GM10266 (cell line): ENCODE results near the gene ITPK1.
A peak's percentile ranks its signal among the peaks of the same experiment; 100 is the strongest.

Experiments
- DNase-seq: peaks from one replicate; pipeline ENCODE4 v3.0.0; 2012; ENCODE audit errors: extremely low spot score
- TF ChIP-seq, protein P1 (sequence below): IDR thresholded peaks from 2 replicates; pipeline ENCODE4 v1.5.1; 2012; ENCODE audit warnings: mild to moderate bottlenecking, low read depth; ENCODE audit not compliant: control insufficient read depth, insufficient read depth; ENCODE audit errors: missing control alignments

Gene ITPK1

GRCh38 chr14:92956961-92957360 is 158.8 kb downstream of the ITPK1 start:
- TF ChIP-seq, protein P1, sequence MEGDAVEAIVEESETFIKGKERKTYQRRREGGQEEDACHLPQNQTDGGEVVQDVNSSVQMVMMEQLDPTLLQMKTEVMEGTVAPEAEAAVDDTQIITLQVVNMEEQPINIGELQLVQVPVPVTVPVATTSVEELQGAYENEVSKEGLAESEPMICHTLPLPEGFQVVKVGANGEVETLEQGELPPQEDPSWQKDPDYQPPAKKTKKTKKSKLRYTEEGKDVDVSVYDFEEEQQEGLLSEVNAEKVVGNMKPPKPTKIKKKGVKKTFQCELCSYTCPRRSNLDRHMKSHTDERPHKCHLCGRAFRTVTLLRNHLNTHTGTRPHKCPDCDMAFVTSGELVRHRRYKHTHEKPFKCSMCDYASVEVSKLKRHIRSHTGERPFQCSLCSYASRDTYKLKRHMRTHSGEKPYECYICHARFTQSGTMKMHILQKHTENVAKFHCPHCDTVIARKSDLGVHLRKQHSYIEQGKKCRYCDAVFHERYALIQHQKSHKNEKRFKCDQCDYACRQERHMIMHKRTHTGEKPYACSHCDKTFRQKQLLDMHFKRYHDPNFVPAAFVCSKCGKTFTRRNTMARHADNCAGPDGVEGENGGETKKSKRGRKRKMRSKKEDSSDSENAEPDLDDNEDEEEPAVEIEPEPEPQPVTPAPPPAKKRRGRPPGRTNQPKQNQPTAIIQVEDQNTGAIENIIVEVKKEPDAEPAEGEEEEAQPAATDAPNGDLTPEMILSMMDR, result no peak
- no peak for DNase-seq

GRCh38 chr14:92955381-92955780 is 160.3 kb downstream of the ITPK1 start:
- no peak for DNase-seq
- TF ChIP-seq, protein P1, result no peak

DNA sequence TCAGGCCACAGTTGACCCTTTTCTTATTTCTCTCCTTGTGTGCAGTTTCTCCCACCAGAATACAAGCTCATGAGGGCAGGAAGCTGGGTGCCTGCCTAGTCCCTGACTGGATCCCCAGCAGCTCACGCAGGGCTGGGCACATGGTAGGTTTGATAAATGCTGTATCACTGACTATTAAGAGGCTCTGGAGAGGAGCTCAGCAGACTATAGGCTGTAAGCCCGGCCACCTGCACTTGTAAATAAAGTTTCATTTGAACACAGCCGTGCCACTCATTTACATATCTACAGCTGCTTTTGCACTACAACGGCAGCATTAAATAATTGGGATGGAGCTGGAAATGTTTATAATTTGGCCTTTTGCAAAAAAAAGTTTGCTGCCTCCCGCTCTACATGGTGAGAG is 160.8 kb downstream of the ITPK1 start:
- TF ChIP-seq, protein P1, result no peak
- no peak for DNase-seq

GRCh38 chr14:92953526-92953925 is 162.2 kb downstream of the ITPK1 start:
- TF ChIP-seq, protein P1, result no peak
- no peak for DNase-seq

DNA sequence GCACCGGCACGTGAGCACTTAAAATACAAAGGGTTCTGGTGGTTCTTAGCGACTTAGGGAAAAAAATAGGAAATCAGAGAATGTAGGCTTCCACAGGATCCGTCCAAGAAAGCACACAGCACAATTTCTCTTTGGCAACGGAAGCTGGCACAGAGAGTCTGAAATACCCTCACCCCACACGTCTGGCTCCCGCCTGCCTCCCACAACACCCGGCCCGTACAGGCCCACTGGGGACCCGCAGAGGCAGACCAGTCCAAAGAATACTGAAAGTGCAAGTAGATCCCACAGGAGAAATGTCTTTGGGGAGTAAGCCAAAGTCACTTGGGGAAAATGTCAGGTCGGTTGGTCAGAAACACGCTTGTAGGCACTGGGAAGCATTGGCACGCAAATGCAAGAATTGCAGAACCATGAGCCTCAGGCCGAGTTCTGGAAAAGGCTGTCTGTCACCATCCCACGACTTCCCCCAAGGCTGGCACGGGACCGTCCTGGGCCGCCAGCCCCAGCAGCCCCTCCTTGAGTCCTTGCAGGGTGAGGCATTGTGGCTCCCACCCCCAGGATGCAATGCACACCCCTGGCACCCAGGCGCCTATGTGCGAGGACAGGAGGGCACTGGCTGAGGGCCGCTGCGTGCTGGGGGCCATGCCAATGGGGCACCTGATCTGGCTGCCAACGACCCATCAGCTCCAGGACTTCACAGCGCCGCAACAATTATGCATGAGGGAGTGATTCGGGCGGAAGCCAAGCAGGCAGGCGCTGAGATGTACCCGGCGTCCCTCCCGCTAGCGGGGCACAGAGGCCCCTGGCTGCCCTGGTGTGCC is 163.0 kb downstream of the ITPK1 start:
- DNase-seq, result no peak
- TF ChIP-seq, protein P1, result no peak

DNA sequence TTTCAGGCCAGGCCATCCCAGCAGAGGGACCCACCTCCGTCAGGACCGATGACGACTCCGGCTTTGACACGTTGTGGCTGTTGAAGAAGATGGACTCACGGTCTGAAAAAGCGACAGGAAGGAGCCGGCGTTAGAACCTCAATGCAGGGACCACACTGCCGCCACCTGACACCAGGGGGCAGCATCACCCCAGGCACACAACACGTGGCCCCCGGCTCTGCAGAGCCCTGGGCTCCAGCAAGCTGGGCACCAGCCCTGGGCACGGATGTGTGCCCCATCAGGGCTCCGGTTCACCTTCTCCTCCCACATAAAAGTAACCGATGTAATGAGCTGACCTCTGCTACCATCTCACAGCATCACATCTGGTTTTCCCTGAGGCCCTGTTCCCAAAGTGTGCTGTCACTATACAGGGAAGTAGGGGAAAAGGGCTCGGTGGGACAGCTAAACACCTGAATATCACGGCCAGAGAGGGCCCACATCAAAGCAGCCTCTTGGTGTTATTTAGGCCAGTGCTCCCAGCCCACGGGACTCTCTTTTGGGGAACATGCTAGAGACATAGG is 163.7 kb downstream of the ITPK1 start:
- peak; percentile 93 for DNase-seq

More for the DNA sequence above, 163.7 kb downstream of the ITPK1 start:
- TF ChIP-seq, protein P1, result peak; percentile 96
